ENCODE data around the gene DSC1.
"Not testable (repeated sequence)": the region's sequence is repeated elsewhere in the genome, so short reads cannot be mapped to it uniquely, and the experiment has no call there.

Gene DSC1

GRCh38 chr18:31185186-31185950, 22.7 kb upstream of the DSC1 start:
- no peaks in the 10 kb centered on the region for H3K9me3 Mint-ChIP-seq
- H3K27ac Mint-ChIP-seq, result no peak overlapping the region
- peaks cover 9% of the 10 kb centered on the region for H3K4me1 Mint-ChIP-seq
- TF ChIP-seq CTCF (IDR thresholded peaks at IDR 0.05), result no peak
- DNase-seq, result no peak
- no peak overlapping the region for H3K4me3 Mint-ChIP-seq
- no peaks in the 10 kb centered on the region for H3K36me3 Mint-ChIP-seq (ENCODE audit: low read depth)
- H3K27me3 Mint-ChIP-seq (ENCODE audit: low read depth, poor library complexity), result no peaks in the 10 kb centered on the region

- H3K9me3 Mint-ChIP-seq, result peaks cover 4% of the 10 kb centered on the region
- peaks cover 3% of the 10 kb centered on the region for H3K36me3 Mint-ChIP-seq (ENCODE audit: low read depth)
- no peak overlapping the region for H3K4me3 Mint-ChIP-seq
- H3K4me1 Mint-ChIP-seq, result peaks cover under 1% of the 10 kb centered on the region
- no peak overlapping the region for H3K27ac Mint-ChIP-seq
- TF ChIP-seq CTCF (IDR thresholded peaks at IDR 0.05), result no peak
- no peaks in the 10 kb centered on the region for H3K27me3 Mint-ChIP-seq (ENCODE audit: low read depth, poor library complexity)
- no peak for DNase-seq
Measured at GRCh38 chr18:31183302-31183701, 20.6 kb upstream of the DSC1 start.

GRCh38 chr18:31177369-31177768, 14.7 kb upstream of the DSC1 start:
- not testable (repeated sequence) for H3K27ac Mint-ChIP-seq; H3K36me3 Mint-ChIP-seq (ENCODE audit: low read depth); H3K4me1 Mint-ChIP-seq; DNase-seq; H3K4me3 Mint-ChIP-seq; H3K27me3 Mint-ChIP-seq (ENCODE audit: low read depth, poor library complexity)
- peaks cover 21% of the 10 kb centered on the region for H3K9me3 Mint-ChIP-seq

- H3K4me1 Mint-ChIP-seq, result no peaks in the 10 kb centered on the region
- H3K36me3 Mint-ChIP-seq (ENCODE audit: low read depth), result peaks cover 9% of the 10 kb centered on the region
- H3K27me3 Mint-ChIP-seq (ENCODE audit: low read depth, poor library complexity), result no peaks in the 10 kb centered on the region
- peaks cover 21% of the 10 kb centered on the region for H3K9me3 Mint-ChIP-seq
- DNase-seq, result no peak
- H3K27ac Mint-ChIP-seq, result no peak overlapping the region
- TF ChIP-seq CTCF (IDR thresholded peaks at IDR 0.05), result no peak
- H3K4me3 Mint-ChIP-seq, result no peak overlapping the region
Measured at GRCh38 chr18:31176531-31176930, 13.9 kb upstream of the DSC1 start.

GRCh38 chr18:31171144-31171839, 8.6 kb upstream of the DSC1 start:
- Mint-ChIP-seq H3K27ac (peak overlapping the region; percentile 18), H3K27me3 (ENCODE audit: low read depth, poor library complexity) (no peaks in the 10 kb centered on the region), H3K36me3 (ENCODE audit: low read depth) (no peaks in the 10 kb centered on the region), H3K9me3 (peaks cover 3% of the 10 kb centered on the region), H3K4me1 (peaks cover 13% of the 10 kb centered on the region), H3K4me3 (no peak overlapping the region)
- no peak for DNase-seq
- TF ChIP-seq CTCF (IDR thresholded peaks at IDR 0.05), result no peak

GRCh38 chr18:31170335-31170734, 7.7 kb upstream of the DSC1 start:
- H3K4me3 Mint-ChIP-seq, result no peak overlapping the region
- H3K4me1 Mint-ChIP-seq, result peaks cover 13% of the 10 kb centered on the region
- H3K27ac Mint-ChIP-seq, result peak overlapping the region; percentile 30

More at GRCh38 chr18:31170335-31170734, 7.7 kb upstream of the DSC1 start:
- no peaks in the 10 kb centered on the region for H3K36me3 Mint-ChIP-seq (ENCODE audit: low read depth)
- H3K9me3 Mint-ChIP-seq, result peaks cover 3% of the 10 kb centered on the region
- H3K27me3 Mint-ChIP-seq (ENCODE audit: low read depth, poor library complexity), result no peaks in the 10 kb centered on the region
- no peak for TF ChIP-seq CTCF (IDR thresholded peaks at IDR 0.05)
- DNase-seq, result no peak

Measured in nephron progenitor cell (in vitro differentiated cells).